HG03565 (cell line): ENCODE results near the gene OXSR1.
"Not testable (repeated sequence)": the region's sequence is repeated elsewhere in the genome, so short reads cannot be mapped to it uniquely, and the experiment has no call there.

Experiments
- ATAC-seq: cut with Tn5 transposase; IDR thresholded peaks from one replicate; pipeline ENCODE4 v1.9.1; 2021; ENCODE audit warnings: mild to moderate bottlenecking, moderate library complexity; ENCODE audit not compliant: unreplicated experiment

Gene OXSR1

GRCh38 chr3:38219609-38220197 is 54.4 kb downstream of the OXSR1 start:
- no peak for ATAC-seq

GRCh38 chr3:38221005-38221404 is 55.7 kb downstream of the OXSR1 start:
- no peak for ATAC-seq

- ATAC-seq: no peak
These were observed 56.8 kb downstream of the OXSR1 start for GRCh38 chr3:38222032-38222634.

GRCh38 chr3:38224357-38224756 is 59.0 kb downstream of the OXSR1 start:
- ATAC-seq: no peak

- ATAC-seq: no peak
These were observed 60.9 kb downstream of the OXSR1 start for GRCh38 chr3:38226273-38226672.

GRCh38 chr3:38227989-38228388 is 62.7 kb downstream of the OXSR1 start:
- no peak for ATAC-seq

- ATAC-seq: no peak
These were observed 63.7 kb downstream of the OXSR1 start for GRCh38 chr3:38229036-38229435.

- ATAC-seq: no peak
These were observed 67.4 kb downstream of the OXSR1 start for GRCh38 chr3:38232701-38233100.

GRCh38 chr3:38235466-38235865 is 70.1 kb downstream of the OXSR1 start:
- no peak for ATAC-seq

- ATAC-seq: no peak
These were observed 73.2 kb downstream of the OXSR1 start for GRCh38 chr3:38238416-38239008.

- ATAC-seq: not testable (repeated sequence)
These were observed 77.5 kb downstream of the OXSR1 start for GRCh38 chr3:38242812-38243211.

GRCh38 chr3:38245930-38246329 is 80.6 kb downstream of the OXSR1 start:
- no peak for ATAC-seq

- ATAC-seq: no peak
These were observed 82.2 kb downstream of the OXSR1 start for GRCh38 chr3:38247366-38248035.

- ATAC-seq: no peak
These were observed 84.9 kb downstream of the OXSR1 start for GRCh38 chr3:38250198-38250597.

- ATAC-seq: no peak
These were observed 85.9 kb downstream of the OXSR1 start for GRCh38 chr3:38251197-38251596.

- no peak for ATAC-seq
These were observed 88.4 kb downstream of the OXSR1 start for GRCh38 chr3:38253704-38254103.

GRCh38 chr3:38254872-38255271 is 89.5 kb downstream of the OXSR1 start:
- no peak for ATAC-seq

- ATAC-seq: no peak
These were observed 90.3 kb downstream of the OXSR1 start for GRCh38 chr3:38255627-38256026.

GRCh38 chr3:38257583-38257982 is 92.2 kb downstream of the OXSR1 start:
- ATAC-seq: no peak

- no peak for ATAC-seq
These were observed 95.1 kb downstream of the OXSR1 start for GRCh38 chr3:38260474-38260873.

GRCh38 chr3:38264353-38264771 is 99.0 kb downstream of the OXSR1 start:
- ATAC-seq: no peak

- no peak for ATAC-seq
These were observed 99.4 kb downstream of the OXSR1 start for GRCh38 chr3:38264779-38265178.
